Activated CD8-positive, alpha-beta memory T cell treated with anti-CD3 and anti-CD28 coated beads, Interleukin-2, amount 50 U/mL, for 24 hours (primary cell): ENCODE data around the gene DMC1.
"Not testable (repeated sequence)": the region's sequence is repeated elsewhere in the genome, so short reads cannot be mapped to it uniquely, and the experiment has no call there.

Source experiments
- DNase-seq: peaks from one replicate; pipeline ENCODE4 v3.0.0-alpha.2; 2020; ENCODE audit errors: extremely low read depth

DMC1 gene

DNA sequence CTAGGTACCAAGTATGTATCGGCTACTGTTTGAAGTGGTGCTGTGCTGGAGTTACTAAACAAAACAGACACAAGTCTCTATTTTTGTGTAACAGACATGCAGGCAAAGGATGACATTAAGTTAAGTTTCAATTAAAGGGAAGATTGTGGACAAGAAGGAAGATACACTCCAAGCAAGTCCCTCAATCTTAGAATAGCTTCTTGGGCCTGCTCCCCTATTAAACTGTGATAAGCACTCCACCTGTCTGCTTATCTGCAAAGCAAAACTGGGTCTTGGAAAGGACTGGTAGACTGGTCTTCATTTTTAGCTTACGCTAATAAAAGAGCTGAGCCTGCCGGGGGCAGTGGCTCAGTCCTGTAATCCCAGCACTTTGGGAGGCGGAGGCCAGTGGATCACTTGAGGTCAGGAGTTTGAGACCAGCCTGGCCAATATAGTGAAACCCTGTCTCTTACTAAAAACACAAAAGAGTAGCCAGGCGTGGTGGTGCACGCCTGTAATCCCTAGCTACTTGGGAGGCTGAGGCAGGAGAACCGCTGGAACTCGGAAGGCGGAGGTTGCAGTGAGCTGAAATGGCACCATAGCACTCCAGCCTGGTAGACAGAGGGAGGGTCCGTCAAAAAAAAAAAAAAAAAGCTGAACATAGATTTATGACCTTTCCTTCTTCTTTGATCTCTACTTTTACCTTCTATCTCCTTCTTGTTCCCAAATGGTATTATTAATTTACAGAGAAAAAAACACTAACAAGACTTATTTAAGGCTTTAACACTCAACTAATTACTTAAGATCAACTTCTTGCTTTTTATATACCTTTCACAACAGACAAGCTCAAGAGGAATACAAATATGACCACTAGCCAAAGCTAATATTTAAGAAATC, 67.9 kb downstream of the DMC1 start:
- no peak for DNase-seq

DNA sequence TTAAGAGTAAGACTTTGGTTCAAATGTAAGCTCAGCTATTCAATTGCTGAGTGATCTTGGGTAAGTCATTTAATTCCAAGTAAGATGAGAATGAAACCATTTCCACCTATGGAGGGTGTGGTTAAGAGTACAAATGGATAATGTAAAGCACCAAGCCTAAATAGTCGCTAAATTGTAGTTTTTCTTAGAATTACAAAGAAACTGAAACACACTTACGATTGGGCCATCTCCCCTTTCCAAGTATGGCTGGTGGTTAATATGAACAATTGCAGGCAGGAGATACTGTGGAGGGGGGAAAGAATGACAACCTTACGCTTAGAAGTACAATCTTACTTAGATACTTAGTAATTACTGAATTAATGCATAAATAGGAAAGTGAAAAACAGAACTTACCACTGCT, 72.1 kb downstream of the DMC1 start:
- no peak for DNase-seq

DNA sequence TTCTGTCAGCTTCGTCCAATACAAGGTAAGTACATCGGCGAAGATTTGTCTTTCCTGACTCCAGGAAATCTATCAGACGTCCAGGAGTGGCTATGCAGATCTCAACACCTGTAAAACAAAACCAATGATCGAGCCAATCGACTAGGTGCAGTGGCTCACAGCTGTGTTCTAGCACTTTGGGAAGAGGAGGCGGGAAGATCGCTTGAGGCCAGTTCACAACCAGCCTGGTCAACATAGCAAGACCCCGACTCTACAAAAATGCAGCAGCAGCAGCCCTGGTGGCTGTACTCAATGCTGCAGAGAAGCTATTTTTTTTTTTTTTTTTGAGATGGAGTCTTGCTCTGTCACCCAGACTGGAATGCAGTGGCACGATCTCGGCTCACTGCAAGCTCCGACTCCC, 75.0 kb downstream of the DMC1 start:
- DNase-seq, result no peak

DNA sequence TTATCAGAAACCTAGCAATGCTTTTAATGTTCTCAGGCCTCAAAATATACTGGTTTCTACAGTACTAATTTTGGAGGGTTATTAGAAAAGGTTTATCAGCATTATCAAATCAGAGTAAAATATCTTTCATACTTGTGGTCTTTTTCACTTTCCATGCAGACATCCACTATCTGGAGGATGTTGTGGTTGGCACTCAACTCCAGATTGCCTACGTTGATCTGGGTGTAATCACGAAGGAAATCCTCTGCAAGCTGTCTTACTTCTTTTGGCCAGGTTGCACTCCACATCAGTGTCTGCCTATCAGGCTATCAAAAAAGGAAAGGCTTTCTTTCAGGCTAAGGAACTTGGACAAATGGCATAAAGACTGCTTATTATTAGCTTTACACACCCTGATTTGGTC, 75.5 kb downstream of the DMC1 start:
- DNase-seq, result no peak

DNA sequence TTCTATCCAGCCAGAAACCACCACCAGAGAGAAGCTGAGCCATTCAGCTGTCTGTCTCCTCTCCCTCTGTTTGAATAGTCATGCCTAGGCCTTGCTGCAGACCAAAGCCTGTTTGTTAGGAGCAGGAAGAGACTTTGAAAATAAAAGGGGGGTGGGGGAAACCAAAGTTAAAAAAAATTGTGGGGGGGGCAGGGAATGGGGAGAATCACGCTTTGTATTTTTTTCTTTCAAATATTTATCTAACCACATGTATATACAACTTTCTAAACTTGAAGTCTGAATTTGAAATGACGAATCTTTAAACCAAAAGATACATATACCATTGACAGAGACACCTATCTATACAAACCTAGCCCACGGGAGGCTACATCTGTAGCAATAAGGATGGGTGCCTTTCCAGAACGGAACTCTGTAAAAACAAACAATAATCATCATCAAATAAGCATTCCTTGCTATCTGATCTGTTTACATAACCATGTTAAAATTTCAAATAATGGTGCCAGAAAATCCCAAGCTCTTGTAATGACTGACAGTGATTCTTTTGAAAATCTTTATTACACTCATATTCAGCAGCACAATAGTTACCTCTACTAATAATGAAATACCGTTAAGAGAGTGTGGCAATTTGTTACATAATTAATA, 78.2 kb downstream of the DMC1 start:
- DNase-seq, result no peak

DNA sequence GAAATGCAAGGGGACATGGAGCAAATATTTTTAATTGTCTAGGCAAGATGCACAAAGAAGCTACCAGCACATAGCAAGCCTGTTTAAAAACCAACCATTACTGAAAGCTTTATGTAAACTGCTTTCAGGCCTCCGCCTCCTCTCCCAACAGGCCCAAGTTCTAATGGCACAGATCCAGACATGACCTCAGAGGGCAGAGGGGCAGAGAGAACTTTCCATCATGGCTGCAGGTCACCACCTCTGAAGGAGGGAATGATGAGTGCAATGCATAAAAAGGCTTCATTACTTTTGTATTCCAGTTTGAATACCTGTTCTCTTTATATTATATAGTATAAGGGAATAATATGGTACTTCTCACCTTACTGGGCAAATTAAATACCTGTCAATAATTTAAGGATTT, 79.1 kb downstream of the DMC1 start:
- DNase-seq, result no peak

DNA sequence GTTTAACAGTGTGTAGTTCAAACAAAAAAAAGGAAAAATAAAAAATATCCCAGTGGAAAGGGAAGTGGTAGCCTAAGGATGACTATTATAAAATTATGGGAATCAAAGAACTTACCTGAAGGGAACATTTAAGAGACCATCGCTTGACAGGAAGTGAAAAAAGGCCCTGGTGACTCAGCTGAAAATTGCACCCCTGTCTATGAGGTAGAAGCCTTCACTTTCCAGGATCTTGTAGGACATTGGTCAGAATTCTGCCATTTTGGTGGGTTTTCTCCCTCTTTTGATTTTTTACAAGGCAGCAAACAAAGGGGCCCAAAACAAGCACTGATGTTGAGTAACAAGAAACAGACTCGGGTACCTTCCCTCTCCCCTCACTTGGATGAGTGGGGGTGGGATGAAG, 79.5 kb downstream of the DMC1 start:
- no peak for DNase-seq

DNA sequence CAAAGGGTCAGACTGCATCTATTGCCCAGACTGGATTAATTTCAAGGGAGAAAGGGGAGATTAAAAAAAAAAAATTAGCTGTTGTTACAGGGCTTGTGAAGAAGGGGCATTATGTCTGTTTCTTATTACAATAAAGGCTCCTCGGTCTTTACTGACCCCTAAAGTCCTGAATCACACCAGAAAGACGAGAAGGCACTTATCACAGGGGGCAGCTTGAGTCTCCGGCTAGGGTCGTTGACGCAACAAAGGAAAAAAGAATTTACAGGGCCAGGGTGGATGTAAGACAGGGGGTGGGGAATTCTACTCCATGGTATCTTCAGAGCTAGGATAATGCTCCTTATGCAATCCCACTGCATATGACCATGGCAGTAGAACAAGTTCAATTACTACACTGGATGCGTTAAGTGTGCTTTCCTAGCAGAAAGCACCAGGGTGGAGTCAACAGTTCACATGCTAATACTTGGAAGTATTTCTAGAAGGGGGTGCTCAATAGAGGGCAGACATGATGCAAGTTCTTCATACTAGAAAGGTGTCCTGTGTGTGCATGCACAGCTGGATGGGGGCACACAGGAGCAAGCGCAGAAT, 80.3 kb downstream of the DMC1 start:
- no peak for DNase-seq

DNA sequence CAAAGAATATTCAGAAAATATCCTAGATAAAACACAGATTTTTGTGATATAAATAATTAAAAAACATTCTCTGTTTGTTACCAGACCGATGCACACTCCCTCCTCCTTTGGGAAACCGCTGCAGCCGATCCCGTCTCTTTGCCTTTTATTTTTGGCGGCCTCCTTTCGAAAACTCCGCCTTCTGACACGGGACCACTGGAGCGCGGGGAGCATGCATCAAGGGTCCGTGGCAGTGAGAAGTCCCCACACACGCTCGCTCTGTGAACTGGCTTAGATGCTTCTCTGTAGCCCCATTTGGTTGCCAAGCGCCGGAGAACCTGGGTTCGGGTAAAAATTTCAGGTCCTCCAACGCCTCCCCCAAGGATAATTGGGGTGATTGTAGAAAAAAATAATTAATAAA, 80.8 kb downstream of the DMC1 start:
- no peak for DNase-seq

DNA sequence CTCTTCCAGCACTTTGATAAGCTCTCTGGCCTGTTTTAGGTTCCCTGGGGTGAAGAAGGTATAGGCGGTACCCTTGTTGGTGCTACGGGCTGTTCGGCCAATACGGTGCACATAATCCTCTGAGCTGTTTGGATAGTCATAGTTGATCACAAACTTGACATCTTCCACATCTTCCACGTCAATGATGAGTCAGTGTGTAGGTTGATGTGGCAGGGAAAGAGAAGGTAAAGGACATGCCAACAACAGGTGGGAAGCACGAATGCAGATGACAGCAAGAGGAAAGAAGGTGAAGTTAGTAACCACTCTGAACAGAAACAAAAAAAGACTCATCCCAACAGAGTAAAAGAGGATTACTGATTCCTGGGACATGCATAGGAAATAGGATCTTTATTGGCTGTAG, 82.0 kb downstream of the DMC1 start:
- no peak for DNase-seq

DNA sequence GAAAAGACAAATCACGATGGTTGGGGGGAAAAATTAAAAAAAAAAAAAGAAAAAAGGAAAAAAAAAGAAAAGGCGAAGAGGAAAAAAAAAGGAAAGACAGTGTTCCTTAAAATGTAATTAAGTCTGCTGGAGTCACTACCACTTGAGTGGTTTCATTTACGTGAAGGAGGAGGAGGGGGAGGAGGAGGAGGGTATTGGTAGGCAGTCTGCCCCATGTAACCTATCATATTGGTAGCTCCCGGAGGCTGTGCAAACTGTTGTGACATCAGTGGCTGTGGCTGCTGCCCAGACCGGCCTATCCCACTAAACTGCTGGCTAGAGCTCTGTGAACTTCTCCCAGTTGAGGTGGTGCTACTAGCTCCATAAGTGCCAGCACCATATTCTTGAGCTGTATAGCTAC, 84.2 kb downstream of the DMC1 start:
- DNase-seq, result no peak

DNA sequence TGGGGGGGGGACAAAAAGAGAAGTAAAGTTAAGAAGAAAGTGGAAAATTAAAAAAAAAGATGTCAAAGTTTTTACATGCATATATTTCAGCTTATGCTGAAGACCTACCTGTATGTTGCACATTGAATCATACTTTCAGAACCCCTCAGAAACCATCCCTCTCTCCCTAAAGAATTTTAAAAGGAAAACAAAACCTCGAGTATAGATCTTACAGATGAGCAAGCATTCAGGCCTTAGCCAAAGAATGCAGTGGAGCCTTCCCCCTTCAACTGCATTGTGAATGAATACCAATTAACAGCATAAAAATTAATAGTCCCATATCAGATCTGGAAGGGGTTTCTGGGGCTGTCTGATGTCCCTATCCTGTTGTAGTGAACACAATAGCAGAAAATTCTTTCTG, 85.7 kb downstream of the DMC1 start:
- no peak for DNase-seq

DNA sequence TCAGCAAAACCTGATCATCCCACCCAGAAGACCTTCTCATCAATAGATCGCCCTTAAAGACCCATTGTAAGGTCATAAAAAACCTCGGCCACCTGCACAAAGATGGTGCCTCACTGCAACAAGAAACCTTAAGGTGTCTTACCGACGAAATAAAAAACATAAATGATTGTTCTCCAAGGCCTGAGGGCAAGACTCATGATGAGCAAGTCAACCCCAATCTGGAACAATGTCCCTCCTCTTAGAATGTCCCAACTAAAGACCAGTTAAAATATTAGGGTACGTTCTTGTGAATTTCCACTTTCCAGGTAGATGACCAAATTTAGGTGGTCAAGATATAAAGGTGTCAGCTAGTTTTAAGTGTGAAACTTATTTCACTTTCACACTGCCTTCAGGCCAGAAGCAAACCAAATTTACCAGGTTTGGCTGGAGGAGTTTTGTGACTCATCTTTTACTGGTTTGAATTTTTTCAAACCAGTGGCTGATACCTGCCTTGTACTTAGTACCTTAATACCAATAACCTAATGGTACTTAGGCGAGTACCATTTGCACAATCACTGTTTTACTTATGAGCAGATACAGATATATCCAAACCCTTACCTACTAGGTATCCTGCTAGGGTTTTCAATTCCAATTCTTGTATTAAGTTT, 87.2 kb downstream of the DMC1 start:
- DNase-seq, result no peak

DNA sequence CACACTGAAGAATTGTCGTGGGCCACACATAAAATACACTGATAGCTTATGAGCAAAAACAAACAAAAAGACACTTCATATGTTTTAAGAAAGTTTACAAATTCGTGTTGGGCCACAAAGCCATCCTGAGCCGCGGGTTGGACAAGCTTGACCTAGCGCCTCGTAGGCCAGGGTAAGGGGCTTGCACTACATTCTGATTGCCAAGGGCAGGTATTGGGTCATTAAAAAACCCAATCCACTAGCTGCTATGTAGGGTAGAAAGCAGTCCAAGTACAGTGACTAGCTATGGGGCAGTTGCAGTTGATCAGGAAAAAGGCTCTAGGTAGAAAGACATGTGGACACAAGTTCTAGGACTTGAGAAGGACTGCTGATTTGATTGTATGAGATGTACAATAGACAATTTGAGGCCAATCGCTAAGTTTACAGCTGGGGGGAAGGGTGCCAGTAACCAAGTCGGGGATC, 88.1 kb downstream of the DMC1 start:
- no peak for DNase-seq

DNA sequence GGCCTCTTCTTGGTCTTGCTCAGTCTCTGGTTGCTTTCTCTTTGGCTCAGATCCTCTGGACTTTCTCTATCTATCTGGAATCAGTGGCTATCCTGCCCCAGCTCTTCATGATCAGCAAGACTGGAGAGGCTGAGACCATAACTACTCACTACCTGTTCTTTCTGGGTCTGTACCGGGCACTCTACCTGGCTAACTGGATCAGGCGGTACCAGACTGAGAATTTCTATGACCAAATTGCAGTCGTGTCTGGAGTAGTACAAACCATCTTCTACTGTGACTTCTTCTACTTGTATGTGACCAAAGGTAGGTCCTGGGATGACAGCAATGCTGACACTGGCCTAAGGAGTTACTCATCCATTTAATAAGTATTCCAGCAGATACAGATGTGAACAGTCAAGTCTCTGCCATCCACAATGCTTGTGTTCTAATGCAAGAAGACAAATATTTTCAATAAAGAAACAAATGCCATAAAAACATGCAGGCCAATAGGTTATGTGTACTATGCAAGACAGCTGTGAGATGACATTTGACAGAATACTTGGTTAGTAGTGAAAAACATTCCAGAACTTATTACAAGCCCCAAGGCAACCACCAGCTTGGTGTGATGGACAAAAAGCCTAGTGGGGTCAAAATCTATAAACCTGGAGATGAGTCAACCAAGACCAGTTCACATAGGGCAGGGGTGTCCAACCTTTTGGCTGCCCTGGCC, 88.7 kb downstream of the DMC1 start:
- no peak for DNase-seq

DNA sequence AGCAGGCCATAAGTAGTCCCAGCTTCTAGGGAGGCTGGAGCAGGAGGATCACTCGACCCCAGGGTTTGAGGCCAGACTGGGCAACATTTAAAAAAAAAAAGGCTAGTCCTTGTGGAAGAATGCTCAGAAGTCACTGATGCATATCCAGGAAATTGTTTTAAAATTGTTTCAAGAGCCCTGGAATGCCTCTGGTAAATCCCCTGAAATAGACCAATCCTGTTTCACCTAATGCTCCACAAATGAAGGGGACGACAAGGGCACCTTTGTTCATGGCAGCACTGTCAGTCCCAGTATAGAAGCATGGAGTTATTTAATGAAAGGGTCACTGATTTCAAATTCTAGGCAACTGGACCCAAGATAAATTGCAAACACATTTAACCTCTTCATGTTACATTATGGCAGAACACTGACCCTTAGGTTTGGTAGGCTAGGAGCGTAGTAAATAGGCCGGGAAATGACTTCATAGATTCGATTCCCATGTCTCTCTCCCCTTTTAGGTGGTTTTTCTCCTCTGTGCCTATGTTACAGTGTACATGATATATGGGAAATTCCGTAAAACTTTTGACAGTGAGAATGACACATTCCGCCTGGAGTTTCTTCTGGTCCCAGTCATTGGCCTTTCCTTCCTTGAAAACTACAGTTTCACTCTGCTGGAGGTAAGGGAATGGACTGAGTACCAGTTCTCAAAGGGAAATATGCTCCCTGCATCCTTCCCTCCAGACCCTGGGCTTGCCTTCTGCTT, 90.7 kb downstream of the DMC1 start:
- no peak for DNase-seq

DNA sequence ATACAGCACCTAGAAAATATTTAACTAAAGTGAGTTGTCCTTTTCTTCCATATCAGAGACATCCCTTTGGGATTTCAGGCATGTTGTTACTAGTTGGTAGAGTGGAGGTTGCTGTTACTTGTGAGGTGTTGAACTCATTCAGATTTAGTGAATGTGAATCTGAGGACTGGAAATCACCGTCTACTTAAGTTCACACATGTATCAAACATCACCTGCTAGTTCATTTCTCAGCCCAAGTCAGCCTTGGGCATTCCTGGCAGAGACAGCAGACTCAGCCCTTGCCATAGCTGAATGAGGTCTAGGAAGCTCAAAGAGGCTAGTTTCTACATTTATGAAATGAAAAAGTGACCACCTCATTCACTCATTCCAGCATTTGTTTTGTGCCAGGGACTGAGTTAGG, 92.4 kb downstream of the DMC1 start:
- DNase-seq, result no peak

DNA sequence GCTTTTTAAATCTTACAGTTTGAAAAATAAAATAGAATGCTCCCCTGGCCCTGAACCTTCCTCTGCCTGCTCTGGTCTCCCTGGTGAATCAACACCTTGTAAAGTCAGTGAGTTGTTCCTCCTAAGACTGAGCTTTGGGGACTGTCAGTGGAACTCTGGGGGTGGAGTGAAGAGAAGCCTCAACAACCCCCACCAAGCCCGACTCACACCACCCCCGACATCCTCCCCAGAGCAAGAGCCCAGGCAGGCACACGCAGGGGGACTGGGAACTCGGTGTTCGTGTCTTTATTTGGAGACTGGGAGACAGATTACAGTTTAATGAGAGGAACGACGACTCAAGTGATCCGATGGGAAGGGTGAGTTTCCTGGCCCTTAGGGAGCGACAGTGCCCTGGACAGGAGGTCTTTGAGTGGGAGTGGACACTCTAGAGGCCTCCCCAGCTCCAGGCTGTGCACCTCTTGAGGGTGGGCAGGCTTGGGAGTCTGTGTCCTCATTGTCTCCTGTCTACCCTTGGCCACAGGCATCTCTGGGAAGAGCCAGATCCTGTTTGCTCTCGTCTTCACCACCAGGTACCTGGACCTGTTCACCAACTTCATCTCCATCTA, 95.9 kb downstream of the DMC1 start:
- no peak for DNase-seq

DNA sequence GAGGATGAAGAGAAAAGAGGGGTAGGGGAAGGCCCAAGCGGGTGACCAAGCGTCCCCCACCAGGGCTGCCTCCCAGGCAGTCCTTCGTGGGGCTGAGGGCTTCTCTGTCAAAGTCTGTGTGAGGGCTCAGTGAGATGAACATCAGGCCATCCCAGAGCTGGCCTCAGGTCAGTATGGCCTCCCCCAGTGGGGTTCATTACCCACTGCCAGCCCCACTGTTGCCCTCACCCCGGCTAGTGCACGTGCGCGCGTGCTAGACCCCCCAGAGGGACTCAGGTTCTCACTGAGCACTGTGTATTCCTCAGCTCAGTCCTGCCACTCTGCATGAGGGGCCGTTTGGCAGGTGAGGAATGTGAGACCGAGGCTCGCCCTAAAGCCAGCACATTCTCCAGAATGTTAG, 98.7 kb downstream of the DMC1 start:
- DNase-seq, result no peak

DNA sequence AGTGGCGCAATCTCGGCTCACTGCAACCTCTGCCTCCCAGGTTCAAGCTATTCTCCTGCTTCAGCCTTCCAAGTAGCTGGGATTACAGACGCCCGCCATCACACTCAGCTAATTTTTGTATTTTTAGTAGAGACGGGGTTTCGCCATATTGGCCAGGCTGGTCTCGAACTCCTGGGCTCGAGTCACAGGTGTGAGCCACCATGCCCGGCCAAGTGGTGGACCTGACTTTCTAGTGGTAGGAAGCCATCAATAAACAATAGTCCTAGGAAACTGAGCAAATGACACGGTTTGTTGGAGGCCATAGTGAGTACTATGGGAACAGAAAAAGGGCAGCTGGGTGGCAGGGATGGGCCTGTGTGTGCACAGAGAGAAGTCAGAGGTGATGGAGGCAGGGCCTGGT, 99.8 kb downstream of the DMC1 start:
- DNase-seq, result not testable (repeated sequence)

DNA sequence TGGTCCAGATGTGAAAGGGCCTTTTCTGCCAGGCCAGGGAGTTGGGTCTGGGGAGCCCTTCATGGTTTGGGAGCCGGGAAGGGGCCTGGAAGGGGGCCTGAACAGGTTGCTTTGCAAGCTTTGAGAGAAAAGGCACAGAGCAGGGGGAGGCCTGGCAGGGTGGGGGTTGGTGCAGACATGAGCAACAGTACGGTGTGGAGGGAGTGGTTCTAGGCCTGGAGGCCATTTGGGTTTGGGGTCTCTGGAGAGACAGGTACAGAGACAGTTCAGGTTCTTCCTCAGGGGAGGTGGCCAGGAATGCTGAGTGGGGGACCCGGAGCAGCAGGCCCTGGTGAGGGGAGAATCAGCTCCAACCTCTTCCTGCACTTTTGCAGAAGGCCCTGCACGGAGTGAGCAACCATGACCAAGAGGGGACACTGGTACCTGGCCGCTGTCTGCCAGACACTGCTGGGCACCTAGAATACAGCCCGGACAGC, 100.6 kb downstream of the DMC1 start:
- no peak for DNase-seq
